ENCODE data around the gene HRH4.

Gene HRH4

DNA sequence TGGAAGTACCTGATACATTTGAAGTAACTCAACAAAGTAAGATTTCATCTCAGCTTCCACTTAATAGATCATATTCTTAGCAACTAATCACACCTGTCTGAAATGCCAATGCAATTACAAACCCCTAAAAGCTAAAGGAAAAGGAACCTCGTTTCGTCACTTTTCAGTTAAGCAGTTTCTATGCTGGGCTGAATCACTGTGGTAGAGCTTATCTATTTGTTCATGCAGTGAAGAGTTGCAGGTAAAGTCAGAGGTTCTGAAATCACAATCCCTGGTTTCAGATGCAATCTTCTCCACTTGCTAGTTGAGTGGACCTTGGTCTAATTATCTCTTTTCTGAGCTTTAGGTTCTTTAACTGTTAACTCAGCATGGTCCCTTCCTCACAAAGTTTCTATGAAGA is 6.3 kb downstream of the HRH4 start:
- DNase-seq = no peak

DNA sequence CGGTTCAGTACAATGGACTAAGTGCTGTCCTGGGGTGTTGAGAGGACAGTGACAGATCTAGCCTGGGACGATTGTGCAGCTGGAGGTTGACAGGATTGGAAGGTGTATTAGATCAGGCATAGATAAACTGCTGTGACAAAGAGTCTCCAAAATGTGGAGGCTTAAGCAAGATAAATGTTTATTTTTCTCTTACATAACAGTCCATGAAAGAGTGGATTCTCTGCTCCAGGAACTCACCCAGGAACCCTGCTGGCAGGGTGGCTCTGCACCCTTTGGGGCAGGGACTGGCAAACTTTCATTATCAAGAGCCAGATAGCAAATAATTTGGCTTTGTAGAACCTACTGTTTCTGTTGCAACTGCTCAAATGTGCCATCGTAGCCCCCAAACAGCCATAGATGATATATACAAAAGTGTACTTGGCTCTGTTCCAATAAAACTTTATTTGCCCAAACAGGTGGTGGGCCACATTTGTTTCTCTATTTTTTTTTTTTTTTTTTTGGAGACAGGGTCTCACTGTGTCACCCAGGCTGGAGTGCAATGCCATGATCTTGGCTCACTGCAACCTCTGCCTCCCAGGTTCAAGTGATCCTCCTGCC is 9.7 kb downstream of the HRH4 start:
- DNase-seq = no peak

DNA sequence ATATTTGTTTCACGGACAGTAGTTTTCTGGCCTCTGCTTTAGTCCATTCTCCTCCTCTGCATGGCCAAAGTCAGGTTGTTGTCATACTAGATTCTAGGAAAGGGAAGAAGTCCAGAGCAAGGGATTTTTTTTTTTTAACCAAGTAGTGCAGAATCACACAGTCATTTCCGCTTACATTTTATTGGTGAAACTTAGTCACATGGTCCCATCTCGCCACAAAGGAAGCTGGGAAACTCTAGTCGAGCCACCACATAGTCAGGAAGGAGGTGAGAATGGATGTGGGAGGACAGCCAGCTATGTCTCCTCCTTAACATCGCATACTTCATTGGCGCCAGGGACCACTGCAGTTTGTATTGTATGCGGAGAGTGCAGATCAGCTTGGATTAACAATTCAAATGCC is 10.4 kb downstream of the HRH4 start:
- DNase-seq = no peak

DNA sequence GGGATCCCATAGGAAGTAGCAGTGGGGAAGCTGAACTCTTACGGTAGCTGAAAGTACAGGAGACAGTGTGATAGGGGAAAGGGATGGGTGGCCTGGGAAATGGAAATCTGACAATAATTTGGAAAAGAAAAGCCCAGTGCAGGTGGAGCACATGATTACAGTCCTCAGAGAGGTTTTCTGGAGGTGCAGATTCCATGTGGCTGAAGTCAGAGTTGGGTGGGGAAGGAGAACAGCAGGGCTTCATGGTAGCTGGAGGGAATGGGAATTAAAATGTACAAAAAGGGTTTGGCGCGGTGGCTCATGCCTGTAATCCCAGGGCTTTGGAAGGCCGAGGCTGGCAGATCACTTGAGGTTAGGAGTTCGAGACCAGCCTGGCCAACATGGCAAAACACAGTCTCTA is 12.2 kb downstream of the HRH4 start:
- no peak for DNase-seq

DNA sequence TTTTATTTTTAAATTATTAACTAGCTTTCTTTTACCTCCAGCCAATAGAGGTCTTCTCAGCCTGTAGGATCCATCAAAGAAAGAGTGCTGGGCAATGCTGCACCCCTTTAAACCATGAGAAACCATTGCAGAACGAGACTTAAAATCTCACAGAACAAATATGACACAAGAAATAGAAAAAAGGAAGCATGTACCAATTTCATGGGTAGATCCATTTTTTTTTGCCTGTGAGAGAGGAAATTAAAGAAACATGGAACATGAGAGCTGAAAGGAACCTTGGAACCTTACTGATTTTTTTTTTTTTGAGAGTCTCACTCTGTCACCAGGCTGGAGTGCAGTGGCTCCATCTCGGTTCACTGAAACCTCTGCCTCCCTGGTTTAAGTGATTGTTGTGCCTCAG is 14.0 kb downstream of the HRH4 start:
- peak in 1 of 3 donors; percentile 16 for DNase-seq

DNA sequence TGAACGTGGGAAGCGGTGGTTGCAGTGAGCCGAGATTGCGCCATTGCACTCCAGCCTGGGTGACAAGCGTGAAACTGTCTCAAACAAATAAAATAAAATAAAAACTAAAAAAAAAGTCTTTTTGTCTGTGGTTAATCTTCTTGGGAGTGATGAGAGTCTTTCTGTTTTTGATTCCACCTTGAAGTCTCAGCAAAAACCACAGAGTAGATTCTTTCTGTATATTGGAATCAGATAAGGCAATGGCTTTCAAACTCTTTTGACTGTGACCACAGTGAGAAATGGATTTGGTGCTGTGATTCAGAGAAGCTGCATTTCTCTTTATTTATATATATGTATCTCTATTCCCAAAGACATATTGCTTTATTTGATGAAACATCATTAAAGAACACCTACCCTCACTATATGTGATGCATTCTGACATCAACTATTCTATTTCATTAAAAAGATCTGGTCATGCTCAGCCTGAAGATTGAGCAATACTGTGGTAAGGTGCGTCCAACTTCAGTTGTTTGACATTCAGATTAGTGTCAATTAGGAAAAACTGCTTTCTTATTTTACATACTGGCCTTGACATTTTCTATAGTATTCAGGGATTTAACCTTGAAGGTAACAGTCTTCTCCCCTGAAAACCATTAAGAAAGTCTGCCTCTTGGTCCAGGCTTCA is 15.6 kb downstream of the HRH4 start:
- no peak for DNase-seq

DNA sequence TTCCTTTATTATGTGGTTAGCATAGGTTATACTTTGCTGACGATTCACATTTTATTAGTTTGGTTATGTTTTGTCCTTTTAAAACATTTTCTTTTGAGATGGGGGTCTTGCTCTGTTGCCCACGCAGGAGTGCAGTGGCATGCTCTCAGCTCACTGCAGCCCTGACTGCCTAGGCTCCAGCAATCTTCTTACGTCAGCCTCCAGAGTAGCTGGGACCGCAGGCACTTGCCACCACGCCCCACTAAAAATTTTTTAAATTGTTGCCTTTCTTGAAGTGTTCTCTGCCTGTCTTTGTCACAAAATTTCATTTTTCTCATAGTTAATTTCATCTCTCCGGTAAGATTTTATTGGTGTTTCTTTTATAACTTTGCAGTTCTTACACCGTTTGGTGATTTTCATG is 18.9 kb downstream of the HRH4 start:
- DNase-seq = no peak

DNA sequence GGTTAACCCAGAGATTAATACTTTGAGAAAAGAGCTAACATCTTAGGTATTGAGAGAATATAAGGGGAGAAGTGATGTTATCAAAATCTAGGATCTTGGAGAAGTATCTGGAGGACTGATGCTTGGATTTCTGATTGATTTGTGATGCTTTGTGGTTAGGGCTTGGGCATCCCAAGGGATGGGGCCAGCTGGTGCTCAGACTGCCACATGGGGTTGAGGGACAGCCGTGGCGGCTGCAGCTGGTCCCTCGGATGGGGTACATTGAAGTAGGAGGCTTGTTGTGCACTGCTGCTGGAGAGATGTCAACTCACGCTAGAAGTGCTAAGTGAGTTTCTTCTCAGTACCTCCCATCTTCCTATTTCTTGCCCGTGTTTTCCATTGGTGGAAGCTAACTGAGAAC is 22.4 kb downstream of the HRH4 start:
- DNase-seq = no peak

DNA sequence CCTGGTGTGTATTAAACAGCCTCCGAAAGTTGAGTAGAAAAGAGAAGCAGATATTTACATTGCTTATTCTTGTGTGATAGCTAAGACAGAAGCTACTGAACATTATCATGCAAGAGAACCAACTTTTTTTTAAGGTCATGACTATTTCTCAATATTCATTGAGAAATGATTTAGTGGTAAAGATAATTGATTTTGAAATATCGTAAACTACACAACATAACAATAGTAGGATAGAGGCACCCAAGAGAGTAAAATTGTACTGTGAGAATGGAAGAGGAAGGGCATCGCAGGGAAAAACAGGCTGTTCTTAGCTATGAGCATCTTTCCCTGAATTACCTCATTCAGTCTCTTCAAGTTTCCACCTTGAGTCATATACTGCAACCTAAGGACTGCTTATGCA is 25.2 kb downstream of the HRH4 start:
- peak; percentile 20 to 41 (median 20) for DNase-seq

DNA sequence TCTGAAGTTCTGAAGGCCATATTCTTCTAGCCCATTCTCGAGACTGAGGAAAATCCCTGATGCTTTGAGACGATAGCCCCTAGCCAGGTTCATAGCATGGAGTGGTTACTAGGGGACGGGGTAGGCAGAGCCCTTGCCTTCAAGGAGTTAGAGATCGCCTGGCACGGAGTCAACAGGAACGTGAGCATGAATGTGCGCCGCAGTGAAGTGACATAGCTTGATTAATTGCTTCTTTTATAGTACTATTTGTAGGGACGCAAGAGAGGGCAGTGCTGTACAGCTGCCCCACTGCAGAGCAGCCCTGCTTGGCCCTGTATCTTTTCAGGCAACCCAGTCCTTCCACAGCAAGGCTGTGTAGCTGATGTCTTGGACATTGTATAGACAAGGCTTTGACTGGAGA is 26.2 kb downstream of the HRH4 start:
- no peak for DNase-seq

DNA sequence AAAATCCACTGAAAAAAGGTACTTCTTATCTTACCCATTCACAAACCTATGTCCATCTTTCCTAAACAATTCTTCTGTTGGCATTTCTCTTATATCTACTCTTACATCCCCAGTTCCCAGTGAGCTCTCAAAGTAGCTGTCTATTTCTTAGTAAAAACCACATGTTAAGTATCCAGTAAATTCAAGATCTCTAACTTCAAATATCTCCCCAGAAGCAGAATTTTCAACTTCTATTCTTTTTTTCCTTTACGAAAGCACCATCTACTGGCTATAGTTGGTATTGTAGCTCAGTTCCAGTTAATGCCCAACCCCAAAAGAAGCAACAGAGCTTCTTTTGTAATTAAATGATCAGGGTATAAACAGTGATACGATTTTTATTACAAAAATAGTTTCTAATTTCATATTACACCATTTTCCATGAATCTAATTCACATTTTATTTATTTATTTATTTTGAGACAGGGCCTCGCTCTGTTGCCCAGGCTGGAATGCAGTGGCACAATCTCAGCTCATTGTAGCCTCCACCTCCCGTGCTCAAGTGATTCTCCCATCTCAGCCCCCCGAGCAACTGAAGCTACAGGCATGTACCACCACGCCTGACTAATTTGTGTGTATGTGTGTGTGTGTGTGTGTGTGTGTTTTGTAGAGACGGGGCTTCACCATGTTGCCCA is 28.5 kb downstream of the HRH4 start:
- DNase-seq = peak; percentile 63 to 78 (median 67)

DNA sequence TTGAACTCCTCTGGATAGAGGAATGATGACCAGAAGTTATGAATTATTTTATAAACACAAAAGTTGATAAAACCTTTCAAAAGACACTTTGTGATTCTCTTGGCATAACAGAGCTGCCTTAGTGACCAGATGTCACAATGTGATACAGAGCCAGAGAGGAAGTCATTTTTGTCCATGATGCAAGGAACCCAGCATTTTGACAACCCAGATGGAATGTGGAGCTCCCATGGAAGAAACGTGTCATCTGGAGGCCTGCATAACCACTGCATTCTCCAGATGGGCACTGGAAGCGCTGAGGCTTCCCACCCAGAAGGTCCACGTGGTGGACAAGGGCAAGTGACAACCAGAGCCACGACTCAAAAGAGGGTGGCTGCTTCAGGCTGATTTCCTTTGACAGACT is 30.1 kb downstream of the HRH4 start:
- DNase-seq = no peak

DNA sequence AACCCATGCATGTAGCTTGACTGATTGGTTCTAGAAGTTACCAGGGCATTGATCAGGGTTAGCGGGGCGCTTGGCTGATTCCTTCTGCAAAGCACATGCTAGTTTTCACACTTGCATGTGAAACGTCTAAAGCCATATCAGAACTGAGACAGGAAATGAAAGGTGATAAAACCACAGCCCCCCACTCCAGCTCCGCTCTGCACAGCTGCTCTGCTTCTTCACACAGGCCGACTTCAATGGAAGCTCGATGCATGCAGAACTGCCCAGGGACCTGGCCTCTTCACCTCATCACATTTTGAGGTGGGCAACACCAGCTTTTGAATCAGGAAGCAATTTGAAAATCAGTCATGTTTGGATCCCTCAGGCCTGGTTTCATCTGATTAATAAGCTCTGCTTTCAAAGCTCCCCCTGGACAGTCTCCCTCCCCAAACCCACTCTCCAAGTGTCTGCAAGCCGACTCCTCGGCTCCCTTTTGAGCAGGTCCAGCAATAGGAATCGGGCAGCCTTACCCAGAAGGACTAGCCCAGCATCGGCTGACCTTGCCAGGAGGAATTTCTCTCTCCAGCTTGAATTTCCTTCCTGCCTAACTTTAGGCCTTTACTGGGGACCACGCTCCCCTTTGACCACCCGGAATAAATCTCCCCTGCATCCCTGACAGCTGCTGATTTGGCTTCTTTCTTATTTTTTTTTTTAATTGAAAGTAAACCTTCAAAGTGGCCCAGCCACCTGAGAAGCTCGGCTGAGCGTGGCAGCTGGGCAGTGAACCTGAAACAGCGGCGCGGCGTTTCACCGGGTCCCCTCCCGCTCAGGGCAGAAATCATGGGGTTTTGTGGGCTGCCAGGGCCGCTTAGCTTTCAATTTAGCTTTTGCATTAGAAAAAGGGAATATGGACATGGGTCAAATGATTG is 31.7 kb downstream of the HRH4 start:
- DNase-seq = no peak

DNA sequence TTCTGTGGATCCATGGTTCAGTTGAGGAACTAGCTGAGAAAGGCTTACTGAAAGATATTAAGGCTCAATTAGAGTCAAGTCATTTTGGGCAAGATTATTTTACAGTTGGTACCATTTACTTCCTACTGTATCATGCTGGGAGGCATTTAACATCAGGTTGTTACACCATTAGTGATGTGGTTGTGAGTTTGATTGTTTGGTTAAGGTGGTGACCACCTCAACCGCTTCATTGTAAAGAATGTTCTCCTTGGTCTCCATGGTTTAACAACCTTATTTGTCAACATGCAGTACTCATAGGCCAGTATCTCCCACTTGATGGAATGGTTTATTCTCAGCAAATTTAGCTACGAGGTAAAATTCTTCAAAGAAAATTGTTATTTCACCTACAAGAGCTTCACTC is 34.1 kb downstream of the HRH4 start:
- no peak for DNase-seq

DNA sequence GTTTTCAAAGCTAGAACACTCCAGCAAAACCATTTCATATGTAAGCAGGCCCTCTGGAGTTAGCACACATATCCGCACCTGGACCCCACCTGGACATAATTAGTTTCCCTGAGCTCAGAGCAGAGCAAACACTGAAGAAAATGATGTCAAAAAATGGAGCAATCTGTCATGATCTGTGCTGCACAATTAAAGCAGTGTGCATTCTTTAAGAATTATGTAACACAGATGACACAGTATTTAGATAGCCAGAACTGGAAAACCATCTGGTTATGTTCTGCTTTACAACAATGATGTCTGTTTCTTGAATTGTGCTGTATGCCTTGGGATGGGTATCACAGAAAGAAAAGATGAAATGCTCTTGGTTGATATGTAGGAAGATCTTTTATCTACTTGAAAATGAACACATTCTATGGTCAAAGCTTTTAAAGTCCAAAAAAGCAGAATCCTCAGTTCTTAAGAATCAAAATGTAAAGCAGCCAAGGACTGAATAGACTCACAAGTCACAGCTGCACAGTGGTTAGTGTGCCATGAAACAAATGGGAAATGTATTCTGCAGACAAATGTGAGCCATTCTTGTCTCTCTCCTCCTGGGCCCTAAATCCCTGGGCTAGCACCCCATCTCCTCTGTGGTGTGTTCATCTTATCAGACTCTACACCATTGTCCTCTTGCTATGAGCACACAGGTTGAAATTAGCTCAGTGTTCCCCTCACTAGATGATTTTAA is 36.8 kb downstream of the HRH4 start:
- no peak for DNase-seq

DNA sequence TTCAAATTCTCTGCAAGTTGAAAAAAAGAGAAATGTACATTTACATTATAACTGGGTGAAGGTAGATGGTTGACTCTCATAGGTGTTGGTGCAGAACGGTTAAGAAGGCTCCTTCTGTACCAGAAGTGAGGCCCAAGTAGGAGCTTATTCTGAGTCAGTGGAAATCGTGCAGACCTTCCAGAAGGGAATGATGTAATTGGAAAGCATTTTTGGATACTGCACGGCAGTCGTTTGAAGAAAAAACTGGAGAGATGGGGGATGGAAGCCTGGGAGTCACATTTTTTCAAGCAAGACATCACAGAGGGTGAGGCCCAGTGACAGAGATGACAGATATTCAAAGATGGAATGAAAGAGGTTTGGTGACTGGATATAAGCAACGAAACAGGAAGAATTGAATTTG is 39.4 kb downstream of the HRH4 start:
- no peak for DNase-seq

DNA sequence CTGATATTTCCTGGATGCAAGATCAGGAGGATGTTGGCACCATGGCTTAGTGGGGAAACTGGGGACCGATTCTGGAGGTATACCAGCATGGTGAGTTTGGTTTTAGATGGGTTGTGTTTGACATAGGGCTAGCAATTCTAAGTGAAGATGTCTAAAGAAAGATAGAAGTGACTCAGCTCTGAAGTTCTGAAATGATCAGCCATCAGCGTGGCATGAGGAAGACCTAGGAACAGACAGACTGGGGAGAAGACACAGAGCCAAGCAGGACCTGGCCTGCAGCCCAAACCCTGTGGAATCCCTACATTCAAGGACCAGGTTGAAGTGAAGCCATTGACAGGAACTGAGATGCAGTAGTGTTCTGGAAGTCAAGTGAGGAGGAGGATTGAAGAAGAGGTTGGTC is 39.8 kb downstream of the HRH4 start:
- DNase-seq = no peak

DNA sequence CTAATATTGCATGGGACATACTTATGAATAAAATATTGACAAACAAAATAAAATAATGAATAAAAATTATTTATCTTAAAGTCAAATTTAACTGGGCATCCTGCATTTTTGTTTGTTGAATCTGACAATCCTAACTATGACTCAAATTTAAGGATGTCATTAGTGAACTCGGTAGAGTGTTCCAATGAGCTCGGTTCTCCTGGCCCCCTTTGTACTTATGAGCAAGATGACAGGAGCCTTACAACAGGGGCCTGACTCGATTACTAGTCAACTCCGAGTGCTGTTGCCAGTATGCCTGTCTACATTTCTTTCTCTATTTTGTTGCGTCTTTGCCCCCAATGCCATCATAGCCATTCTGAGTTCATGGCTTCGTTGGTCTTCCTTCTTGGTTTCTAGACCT is 40.3 kb downstream of the HRH4 start:
- no peak for DNase-seq

DNA sequence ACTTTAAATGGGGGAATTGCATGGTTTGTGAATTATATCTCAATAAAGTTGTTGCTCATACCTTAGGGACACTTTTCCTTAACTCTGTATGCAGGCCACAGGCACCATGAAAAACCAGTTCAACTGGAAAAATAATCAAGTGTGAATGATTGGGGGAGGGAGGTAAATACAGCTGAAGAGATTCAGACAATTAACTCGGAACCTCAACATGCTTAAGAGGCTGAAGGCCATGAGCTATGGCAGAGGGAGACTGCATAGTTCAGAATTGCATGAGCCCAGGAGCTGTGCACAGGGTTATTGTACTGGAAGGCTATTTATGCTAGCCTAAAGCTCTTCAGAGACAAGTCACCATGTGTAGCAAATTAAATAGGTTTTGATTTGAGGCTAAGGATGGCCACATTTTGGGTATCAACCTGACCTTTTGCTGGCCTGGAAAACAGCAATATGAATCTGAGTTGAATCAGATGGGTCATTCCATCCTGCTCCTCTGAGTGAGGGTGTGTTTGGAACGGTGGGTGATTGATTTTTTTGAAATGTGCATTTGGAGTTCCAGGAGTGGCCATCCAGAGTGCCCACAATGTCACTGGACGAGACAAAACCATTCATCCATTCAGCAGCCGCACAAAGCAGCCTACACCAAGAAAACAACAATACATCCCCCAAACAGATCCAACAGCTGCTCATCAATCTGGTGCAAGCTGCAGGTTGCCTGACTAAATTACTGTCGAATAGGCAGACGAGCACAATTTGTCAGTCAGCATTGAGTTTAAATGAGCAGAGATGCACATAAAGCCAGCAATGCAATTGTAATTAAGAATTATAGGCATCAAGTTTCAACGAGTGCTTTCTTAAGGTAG is 42.5 kb downstream of the HRH4 start:
- no peak for DNase-seq

DNA sequence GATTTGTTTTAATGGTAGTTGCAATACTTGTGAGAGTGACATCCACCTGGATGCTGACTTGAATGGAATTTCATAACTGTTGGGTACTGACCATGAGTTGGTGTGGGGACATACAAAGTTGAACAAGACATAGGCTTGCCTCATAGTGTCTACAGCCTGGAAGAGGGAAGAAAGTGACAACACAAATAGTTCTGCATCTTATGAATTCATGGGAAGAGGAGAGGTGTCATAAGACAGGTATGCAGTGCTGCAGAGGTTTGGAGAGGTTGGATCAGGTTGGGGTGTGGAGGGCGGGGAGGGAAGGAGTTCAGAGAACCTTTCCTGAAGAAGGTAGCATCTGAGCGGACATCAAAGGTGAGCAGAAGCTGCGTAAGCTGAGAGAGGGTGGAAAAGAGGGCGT is 44.0 kb downstream of the HRH4 start:
- DNase-seq = no peak

DNA sequence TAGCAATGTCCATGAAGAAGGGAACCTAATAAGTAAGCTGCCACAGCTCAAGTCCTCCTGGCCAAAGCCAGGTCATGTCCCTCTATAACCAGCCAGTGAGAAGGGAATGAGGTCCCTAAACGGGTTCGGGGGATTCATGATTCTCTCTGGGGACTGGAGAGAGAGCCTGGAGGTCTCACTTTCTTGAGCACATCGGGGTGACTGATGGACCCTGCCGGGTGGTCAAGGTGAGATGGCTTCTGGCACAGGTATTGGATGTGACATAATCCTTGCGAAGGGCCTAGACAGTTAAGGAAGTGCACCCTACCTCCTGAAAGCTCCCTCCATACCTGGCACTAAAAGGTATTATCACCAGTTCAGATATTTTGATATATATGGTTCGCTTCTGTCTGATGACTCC is 45.7 kb downstream of the HRH4 start:
- DNase-seq = no peak

DNA sequence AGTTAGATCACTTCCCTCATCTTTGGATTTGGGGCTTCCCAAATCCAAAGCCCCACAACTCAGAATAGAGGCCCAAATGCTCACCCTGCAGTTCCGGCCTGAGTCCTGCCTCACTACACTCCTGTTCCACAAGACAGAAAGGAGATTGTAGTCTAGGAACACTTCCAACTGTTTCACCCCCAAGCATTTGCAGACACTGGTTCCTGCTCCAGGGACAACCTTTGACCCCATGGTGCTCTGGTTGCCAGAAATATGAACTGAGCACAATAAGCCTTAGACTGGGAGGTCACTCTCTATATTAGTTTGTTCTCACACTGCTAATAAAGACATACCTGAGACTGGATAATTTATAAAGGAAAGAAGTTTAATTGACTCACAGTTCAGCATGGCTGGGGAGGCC is 49.0 kb downstream of the HRH4 start:
- DNase-seq = no peak
